GM19324 (cell line): ENCODE results near the gene PCP4L1.

Experiments
- ATAC-seq: cut with Tn5 transposase; IDR thresholded peaks from one replicate; pipeline ENCODE4 v1.9.1; 2021; ENCODE audit warnings: mild to moderate bottlenecking, moderate library complexity; ENCODE audit not compliant: unreplicated experiment, low FRiP score

PCP4L1 gene

DNA sequence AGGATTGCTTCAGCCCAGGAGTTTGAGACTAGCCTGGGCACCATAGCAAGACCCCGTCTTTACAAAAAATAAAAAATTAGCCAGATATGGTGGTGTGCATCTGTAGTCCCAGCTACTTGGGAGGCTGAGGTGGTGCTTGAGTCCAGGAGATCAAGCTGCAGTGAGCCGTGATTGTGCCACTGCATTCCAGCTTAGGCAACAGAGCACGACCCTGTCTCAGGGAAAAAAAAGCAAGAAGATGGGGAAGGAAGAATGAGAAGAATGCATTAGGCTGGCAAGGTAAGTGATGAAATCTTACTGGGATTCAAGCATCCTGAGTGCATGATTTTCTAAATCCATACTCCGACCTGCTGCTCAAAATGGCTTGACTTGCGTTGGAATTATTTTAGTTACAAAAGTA is 6.8 kb downstream of the PCP4L1 start:
- ATAC-seq = no peak

DNA sequence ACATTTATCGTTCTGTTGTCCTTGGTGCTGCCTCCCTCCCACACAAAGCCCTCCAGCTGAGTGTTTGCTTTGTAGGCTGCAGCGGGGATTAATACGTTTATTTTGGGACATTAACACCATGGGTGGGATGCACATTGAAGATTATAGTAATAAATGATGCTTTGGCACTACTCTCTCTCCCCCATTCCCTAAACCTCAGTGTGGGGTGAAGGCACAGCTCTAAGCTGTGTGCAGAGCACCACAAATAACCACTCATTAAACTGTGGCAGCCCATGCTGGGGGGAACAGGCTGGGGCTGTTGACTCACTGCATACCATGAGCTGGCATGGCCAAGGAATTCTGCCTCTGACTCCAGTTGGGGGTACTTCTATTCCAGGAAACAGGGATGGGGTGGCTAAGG is 7.7 kb downstream of the PCP4L1 start:
- ATAC-seq = no peak

DNA sequence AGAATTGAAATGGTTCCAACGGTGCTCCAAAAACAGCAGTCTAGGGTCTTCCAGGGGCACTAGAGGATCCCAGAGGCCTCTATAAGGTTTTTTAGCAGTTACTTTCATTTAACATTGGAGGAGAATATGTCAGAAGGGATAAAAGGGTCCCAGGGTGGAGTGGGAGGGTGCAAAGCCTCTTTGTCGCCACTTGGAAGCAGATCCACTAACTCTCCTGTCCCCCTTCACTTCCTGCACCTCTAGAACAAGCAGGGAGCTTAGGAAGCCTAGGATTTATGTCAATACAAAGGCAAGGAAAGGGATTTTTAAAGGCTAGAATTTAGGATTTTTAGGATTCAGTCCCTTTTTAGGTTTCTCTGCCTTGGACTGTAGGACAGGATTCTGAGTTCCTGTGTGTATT is 8.3 kb downstream of the PCP4L1 start:
- ATAC-seq = no peak

DNA sequence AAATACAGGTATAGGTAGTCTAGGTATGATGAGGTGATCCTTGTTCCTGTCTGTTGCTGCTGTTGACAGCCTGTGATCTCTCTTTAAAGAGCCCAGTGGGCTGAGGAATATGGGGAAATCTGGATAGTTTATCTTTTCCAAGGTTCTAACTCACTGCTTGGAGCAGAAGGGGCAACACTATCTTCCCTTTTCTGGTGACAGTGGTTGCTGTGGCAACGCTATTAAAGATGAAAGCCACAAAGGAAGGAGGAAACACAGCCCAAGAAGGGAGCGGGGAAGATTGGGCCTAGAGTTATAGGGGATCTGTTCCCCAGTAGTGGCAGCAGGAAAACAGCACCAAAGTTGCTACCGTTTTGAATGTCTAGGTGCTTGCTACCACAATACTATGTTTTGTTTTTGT is 8.8 kb downstream of the PCP4L1 start:
- ATAC-seq = no peak

DNA sequence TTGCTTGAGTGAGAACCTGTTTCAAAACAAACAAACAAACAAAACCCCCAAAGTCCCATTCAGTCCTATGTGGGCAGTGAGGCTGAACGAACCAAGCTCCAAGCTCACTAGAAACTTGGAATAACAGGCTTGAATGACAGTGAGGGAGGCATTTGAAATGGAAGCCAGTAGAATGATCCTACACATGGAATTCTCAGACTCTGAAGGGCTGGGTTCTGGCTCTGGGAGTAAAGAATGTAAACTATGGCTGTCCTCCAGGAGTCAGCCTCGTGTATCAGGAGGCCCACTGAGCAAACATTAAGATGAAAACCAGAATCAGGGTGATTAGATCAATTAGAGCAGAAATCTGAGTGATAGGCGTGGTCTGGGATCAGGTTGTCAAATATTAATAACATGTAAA is 14.9 kb downstream of the PCP4L1 start:
- ATAC-seq = no peak

DNA sequence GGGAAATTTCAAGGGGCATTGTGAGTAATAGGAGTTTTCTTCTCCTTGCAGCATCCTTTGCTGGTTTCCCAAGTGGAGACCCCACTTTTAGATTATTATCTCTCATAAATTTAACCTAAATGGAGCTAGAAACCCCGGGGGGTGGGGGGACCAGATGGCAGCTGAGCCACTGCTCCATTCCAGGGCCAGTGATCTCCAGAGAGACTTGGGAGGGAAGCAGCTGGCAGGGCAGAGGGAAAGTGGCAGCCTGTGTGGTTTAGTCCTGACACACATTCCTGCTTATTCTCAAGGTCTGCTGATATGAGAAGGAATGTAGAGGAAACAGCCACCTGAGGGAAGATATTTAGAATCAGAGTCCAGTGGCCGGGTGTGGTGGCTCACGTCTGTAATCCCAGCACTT is 16.3 kb downstream of the PCP4L1 start:
- ATAC-seq = no peak

DNA sequence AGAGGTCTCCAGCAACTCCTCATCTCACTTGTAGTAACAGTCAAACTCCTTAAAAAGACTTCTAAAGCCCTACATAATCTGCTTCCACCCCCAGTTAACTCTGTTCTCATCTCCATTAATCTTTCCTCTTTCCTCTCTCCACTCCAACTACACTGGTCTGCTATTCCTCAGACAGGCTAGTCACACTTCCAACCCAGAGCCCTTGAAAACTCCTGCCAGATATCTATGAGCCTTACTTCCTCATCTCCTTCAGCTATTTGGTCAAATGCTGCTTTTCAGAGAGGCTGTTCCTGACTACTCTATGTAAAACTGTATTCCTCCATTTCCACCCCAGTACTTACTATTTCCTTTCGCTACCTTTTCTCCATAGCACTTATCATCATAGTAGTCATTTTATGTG is 24.4 kb downstream of the PCP4L1 start:
- ATAC-seq = no peak

DNA sequence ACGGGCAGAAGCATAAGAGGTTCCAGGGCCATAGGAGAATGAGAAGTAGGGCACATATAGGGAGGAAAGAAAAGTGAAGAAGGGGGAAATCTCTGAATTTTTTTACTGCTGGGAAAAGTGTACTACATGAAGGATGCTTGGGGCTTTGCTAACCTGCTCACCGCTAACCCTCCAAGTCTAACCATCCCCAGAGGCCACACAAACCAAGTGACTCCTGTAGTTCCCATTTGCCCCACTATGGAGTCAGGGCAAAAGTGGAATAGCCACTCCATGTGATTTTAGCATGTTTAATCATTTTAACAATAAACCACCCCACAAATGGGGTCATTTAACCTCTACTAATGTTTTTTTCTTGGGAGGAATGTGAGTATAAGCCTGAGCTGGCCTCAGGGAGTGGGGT is 26.6 kb downstream of the PCP4L1 start:
- ATAC-seq = no peak

DNA sequence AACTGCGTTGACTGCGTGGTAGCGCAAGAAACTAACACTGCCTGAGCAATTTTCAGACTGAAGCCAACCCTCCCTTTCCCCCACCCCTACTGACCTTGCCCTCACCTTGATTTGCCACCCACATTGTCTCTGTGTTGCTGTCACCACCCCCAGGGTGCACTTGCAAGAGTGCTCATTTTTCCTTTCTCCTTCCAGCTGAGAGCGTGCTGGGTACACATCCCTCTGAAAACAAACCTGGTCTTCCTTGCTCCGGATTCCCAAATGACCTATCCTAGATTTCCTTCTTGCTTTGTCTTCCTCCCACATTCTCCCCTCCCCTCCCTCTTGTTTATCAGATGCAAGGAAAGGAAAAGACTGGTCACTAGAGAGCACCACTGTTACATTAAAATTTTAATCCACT is 27.0 kb downstream of the PCP4L1 start:
- ATAC-seq = no peak

DNA sequence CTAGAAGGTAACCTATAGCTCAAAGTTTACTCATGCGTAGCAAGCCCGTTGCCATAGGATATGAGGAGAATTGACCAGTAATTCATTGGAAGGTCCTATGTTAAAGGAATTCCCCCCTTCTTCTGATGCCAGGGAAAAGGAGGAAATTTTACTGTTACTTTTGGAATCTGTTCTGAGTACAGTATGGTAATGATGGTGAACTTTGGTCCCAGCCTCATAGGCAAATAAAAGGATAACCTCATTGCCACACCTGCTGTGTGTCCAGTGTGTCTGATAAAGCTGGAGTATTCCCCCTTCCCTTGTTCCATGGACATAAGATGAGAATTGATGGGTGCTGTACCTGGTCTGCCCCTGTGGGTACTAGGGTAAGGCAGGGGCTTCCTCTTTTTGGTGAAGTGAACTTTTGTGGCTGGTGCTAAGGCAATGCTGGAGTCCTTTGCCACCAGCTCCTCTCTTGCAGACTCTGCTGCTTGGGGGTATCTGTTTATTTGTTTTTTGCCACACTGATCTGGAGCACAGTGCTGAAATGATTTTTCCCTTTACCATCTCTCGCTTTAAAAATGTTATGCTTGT is 29.0 kb downstream of the PCP4L1 start:
- ATAC-seq = no peak

DNA sequence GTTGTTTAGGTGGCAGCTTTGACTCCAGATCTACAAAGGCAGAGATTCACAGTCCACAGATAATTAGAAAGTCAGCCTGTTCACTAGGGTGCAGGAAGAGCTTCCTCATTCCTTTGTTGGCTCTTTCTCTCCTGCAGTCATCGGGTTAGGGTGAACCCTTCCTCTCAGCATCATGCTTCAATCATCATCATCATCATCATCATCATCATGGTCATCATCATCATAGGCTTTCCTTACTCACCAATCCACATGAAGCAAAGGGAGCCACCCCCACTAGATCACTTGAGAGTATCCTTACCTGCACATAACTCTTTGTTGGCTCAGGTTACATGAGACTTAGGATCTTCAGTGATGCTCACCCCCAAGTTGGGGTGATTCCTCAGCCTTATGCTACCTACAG is 32.2 kb downstream of the PCP4L1 start:
- no peak for ATAC-seq

DNA sequence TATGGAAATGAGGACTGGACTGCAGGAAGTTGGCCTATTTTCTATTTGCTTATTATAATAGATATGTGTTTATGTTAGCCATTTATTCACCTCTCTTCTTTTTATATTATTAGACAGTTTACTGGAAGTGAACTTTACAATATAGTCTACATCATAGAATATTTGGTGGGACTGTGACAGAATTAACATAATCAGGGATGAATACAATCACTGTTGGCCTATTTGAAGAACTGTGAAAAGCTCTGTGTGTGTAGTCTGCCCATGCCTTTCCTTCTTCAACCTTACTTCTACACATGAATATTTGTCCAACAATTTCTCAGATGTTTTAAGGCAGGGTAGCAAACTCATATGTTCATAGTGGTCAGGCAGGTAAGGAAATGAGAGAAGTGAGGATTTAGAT is 38.9 kb downstream of the PCP4L1 start:
- no peak for ATAC-seq

DNA sequence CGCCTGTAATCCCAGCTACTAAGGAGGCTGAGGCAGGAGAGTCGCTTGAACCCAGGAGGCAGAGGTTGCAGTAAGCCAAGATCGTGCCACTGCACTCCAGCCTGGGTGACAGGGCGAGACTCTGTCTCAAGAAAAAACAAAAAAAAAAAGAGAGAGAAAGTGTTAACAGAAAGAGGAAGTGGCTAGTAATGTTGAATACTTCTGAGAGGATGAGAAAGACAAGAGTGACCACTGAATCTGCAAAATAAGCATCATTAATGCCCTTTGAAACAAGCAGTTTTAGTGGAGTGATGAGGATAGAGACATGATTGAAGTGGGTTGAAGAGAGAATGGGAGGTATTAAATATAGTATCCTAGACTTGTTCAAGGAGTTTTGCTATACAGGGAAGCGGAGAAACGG is 39.6 kb downstream of the PCP4L1 start:
- ATAC-seq = no peak

DNA sequence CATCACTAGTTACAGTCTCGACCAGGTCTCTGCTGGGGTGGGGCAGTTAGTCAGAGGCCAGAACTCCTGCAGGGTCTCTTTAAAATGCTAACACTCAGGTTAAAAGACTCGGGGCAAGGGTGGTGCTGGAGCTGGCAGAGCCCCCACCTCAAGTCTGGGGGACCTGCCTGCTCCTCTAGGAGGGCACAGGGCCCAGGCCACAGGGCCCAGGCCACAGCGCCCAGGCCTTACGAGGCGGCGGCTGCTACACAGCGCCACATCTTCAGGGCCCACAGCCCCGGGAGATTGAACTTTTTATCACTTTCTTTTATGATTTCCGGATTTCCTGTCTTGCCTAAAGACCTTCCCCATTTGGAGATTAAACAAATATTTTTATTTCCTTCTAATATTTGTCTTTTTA is 40.8 kb downstream of the PCP4L1 start:
- no peak for ATAC-seq

DNA sequence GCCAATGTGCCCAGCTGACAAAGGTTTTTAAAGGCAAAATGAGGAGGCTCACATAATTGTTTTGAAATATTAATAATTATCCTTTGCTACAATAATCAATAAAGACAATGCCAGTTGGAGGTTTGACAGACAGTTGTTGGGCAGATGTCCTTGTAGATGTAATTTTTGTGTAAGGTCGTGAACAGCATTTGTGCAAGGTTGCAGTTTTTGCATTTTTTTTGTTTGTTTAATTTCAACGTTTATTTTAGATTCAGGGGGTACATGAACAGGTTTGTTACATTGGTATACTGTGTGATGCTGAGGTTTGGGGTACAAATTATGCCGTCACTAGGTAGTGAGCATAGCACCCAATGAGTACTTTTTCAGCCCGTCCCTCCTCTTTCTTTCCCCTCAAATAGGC is 41.9 kb downstream of the PCP4L1 start:
- ATAC-seq = no peak

DNA sequence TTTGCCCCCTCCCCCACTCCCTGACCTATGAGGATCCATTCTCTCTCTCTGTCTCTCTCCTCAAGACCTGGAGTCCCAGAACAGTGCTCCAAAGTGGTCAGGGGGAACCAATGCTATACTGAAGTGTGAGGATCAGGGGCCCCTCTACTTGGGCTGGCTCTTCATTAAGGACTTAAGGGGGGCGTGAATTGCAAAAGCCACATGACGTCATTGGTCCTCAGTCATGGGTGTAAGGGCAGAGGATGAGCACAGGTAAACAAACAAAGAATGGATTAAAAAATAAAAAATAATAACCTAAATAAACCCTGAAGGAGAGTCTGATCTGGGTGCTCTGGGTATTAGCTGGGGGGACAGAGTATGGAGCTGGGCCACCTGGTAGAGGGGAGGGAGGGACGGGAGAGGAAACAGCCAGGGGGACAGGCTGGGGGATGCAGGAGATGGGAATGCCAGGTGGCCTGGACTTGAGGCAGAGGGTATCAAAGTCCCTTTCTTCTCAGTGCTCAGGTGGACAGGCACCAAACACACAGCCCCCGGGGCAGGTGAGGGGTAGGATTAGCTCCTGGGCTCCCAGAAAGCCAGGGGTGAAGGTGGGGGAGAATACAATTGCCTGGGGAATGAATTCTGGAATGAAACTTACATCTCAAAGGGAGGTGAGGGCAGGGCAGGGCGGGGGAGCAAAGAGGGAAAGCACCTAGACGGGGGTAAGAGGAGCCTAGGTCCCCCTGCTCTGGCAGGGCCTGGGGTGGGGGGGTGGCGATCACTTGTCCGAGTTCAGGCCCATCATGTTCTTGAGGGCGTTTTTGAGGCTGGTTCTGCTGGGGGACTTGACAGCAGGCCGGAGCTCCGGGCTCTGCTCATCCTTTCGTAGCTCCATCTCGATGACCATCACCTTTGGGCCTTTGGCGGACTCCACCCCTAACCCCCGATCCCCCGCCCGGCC is 46.7 kb downstream of the PCP4L1 start:
- ATAC-seq = no peak

DNA sequence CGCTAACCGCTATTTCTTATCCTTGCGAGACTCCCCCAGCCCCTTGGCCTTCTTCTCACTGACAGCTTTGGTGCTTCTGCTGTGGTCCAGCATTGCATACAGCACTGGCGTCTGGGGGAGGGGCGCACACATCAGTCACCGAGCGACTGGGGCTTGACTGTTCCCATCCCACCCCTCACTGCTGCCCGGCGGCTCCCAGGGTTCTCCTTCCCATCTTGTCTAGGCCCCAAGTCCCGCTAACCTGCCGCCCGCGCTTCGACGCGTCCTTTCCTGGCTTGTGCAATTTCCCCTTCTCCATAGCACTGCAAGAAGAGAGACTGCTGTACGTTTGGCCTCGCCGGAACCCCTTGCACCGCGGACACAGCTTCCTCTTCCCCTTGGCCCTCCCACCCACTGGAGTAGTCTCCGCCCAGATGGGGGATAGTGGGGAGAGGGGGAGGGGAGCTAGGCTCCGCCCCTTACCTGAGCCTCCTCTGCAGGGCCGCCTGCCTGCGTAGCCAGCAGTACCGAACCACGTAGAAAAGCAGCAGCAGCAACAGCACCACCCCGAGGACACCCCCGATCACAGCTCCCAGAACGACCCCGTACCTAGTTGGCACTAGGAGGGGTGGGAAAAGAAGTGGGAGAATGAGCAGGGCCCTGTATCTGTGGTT is 47.4 kb downstream of the PCP4L1 start:
- no peak for ATAC-seq

DNA sequence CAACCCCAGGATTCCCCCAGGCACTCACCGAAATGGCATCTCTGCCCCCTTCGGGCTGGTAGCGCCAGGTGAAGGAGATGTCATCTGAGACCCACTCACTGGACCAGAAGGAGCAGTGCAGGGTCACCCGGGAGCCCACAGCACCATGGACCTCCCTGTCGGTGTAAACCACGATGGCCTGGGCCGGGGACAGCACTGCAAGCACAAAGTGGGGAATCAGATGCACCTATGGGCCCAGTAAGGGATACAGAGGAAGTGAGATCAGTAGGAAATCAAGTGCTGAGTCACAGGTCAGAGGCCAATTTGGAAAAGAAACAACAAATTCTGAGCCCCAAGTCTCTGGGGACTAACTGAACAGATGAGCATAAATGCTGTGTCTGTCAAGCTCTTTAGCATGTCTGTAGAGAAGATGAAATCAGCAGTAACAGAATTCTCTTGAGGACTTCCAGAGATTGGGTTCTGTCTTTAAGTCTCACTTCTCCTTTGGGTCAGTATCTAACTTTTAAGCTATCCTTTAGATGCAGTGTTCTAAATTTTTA is 48.8 kb downstream of the PCP4L1 start:
- no peak for ATAC-seq

DNA sequence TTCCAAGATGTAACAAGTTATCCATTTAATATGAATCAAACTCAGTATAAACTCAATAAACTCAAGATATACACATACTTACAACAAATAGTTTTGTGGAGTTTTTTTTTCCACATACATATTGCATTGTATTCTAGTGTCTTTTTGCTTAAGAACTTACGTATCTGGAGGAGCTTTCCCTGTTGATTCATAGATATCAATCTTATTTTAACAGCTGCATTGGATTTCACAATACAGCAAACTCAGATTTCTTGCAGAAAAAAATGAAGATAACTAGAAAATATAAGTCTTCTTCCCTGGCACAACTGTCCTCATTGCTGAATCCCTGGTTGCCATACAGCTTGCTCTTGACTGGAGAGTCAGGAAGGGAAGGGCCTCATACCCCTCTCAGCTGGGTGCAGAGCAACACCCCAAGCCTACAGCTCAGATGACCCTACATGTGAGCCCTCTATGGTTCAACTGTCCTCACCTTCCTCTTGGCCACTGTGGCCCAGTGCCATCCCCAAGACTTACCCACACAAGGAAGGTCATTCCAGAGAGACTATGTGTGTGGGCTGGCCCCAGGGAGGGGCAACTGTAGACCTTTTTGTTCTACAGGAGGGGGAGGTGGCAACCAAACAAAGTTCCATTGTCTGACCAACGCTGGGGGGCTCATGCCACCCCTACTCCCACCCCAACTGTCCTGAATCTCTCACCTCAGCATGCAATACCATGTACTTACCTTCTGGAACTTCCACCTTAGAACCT is 49.5 kb downstream of the PCP4L1 start:
- ATAC-seq = no peak

DNA sequence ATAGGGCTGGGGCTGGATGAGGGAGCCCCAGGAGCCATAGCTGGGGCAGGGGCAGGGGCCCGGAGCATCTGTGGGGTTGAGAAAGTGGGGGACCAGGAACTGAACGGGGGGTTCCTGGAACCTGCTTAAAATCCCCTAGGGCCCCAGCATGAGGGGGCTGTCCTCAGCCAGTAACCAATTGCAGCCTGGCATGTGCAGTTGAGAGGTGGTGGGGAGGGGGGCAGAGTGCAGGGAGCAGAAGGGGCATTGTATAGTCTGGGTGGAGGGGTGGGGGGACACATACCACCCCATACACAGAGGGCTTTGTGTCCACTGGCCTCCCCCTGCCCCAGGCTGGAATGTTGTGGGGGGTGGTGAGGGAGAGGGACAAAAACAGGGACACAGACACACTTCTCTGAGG is 51.3 kb downstream of the PCP4L1 start, which contains the start of gene MPZ:
TSS of gene MPZ (minus strand) at position 101 of the 400 bp plus-strand sequence. CDS start at position 38, 63 bp downstream.
- ATAC-seq = no peak
